Left colon (tissue), 2 donors: Measurements from ENCODE around the gene FBXL13. TPM values are rescaled to one million over a fixed set of nuclear protein-coding genes. Genes with fewer than 3 reads are reported as not detected.
"Not testable (repeated sequence)": the region's sequence is repeated elsewhere in the genome, so short reads cannot be mapped to it uniquely, and the experiment has no call there.

Source experiments
- ATAC-seq: fragments of 200-7000 bp; cut with Tn5 transposase; one replicate; pipeline ENCODE4 v1.9.1; 2020; ENCODE audit warnings: mild to moderate bottlenecking, moderate library complexity
- DNase-seq, 2 donors: peaks; one replicate each; pipeline ENCODE4 v3.0.0-alpha.2; 2020
- intact Hi-C, 2 donors: fragments of 100-400 bp; cut with DNase I in 1 of 2; cut with micrococcal nuclease in 1 of 2; formaldehyde crosslinking; loops; one replicate each; pipeline versions ENCODE4 v1.11.2 to v1.14.0; 2022; cut with DNase I, micrococcal nuclease
- total RNA-seq, 2 donors: library from RNA; stranded (reverse); fragmentation: NEBNext Ultra II Directional; extraction: Animal tissue kit (Norgen Biotek cat#: 25700); gene quantifications; one replicate each; pipeline ENCODE4 v1.2.1, GENCODE V29; 2021
- donor health status: DM: no; HTN: no; CAD: no.
- donor health status: DM: yes; HTN: yes; CAD: no.

The FBXL13 gene
- total RNA-seq, 2 donors from 2014 or later: 0.15 to 1.5 TPM

GRCh38 chr7:102763295-102763905 is 311.2 kb downstream of the FBXL13 start:
- intact Hi-C loops, DNase-seq, ATAC-seq: not testable (repeated sequence)

Other genes with a start within 250 kb of the FBXL13 start
- gene LRRC17, start 161.8 kb downstream of the FBXL13 start, total RNA-seq: 1 to 10 TPM in 1 of 2 donors, under 1 TPM in 1; 0.67 to 1.4 TPM
- gene ARMC10, start 344 bp upstream of the FBXL13 start, total RNA-seq: 10 to 100 TPM; 26.4 to 28.4 TPM
- gene NAPEPLD, start 74.3 kb upstream of the FBXL13 start, total RNA-seq: 10 to 100 TPM; 47.5 to 66.5 TPM
- 10 to 100 TPM; 63.2 to 63.6 TPM for gene PMPCB, start 222.6 kb upstream of the FBXL13 start, total RNA-seq